ENCODE data around the gene RPS27L. TPM values are rescaled to one million over a fixed set of nuclear protein-coding genes. Genes with fewer than 3 reads are reported as not detected.

RPS27L gene
- total and polyA plus RNA-seq, 4 donors, result 9.8 to 184 (median 40.7) TPM

- TF ChIP-seq ZBTB33 (IDR thresholded peaks at IDR 0.05) (no peak), SP1 (IDR thresholded peaks at IDR 0.05) (no peak)
These were observed 24.4 kb upstream of the RPS27L start (continued) for GRCh38 chr15:63181648-63182047.

- WGBS, result 95% methylated on average over 2 of the region's 2 CpGs
- Histone ChIP-seq H3K9ac (ENCODE audit: low read depth in 1 of 2, low read length in 2 of 2) (no peak overlapping the region), H3K4me1 (ENCODE audit: control insufficient read depth in 4 of 4, insufficient read depth in 4 of 4, low read length in 3 of 4) (no peaks in the 10 kb centered on the region), H3K27ac (ENCODE audit: low read depth in 1 of 2, low read length in 2 of 2) (no peak overlapping the region), H3K9me3 (ENCODE audit: control insufficient read depth in 4 of 4, low read length in 3 of 4) (no peaks in the 10 kb centered on the region), H3K36me3 (ENCODE audit: control insufficient read depth in 4 of 4, insufficient read depth in 3 of 4, low read depth in 1 of 4, low read length in 3 of 4) (no peaks in the 10 kb centered on the region), H3K27me3 (ENCODE audit: control insufficient read depth in 4 of 4, insufficient read depth in 4 of 4, low read length in 3 of 4) (no peaks in the 10 kb centered on the region), H3K4me3 (ENCODE audit: low read depth in 1 of 3, low read length in 3 of 3) (no peak overlapping the region)
- no peak for DNase-seq (ENCODE audit: low spot score)
- TF ChIP-seq FOXA2 (IDR thresholded peaks at IDR 0.05) (no peak), SP1 (IDR thresholded peaks at IDR 0.05) (no peak), MAX (IDR thresholded peaks at IDR 0.05) (no peak), HNF4G (IDR thresholded peaks at IDR 0.05) (no peak), JUND (IDR thresholded peaks at IDR 0.05) (no peak), RAD21 (IDR thresholded peaks at IDR 0.05) (no peak), ATF3 (IDR thresholded peaks at IDR 0.05) (no peak), CTCF (IDR thresholded peaks at IDR 0.05; ENCODE audit: low read depth, low read length, missing input control) (no peak), GABPA (IDR thresholded peaks at IDR 0.05 in 1 of 2, conservative IDR thresholded peaks at IDR 0.05 in 1 of 2) (no peak), HNF4A (conservative IDR thresholded peaks at IDR 0.05) (no peak), EGR1 (IDR thresholded peaks at IDR 0.05; ENCODE audit: low read depth in 2 of 2) (no peak), NR2F2 (IDR thresholded peaks at IDR 0.05) (no peak), REST (IDR thresholded peaks at IDR 0.05) (no peak), FOXA1 (IDR thresholded peaks at IDR 0.05) (no peak)
These were observed 23.5 kb upstream of the RPS27L start for GRCh38 chr15:63180746-63181145.
